PC-3 (cell line): ENCODE results near the gene PPP4R3B. TPM values are rescaled to one million over a fixed set of nuclear protein-coding genes. Genes with fewer than 3 reads are reported as not detected.

ENCODE experiments used
- ATAC-seq: fragments of 200-7000 bp; cut with Tn5 transposase; 2 replicates; pipeline ENCODE4 v1.9.1; 2020; ENCODE audit warnings: mild to moderate bottlenecking, moderate library complexity
- BruUV-seq: library from RNA; stranded (reverse); fragments of 400-500 nt; replicated peaks from 2 replicates; lab custom pipeline; 2021; lab: Mats Ljungman, UMichigan
- CTCF ChIA-PET: fragments of 300-600 bp; sonication (Branson Sonifier 250); formaldehyde crosslinking; loops from one replicate; lab custom pipeline; 2022; ENCODE audit warnings: antibody characterized with exemption; lab: Charles Lee
- POLR2A ChIA-PET: fragments of 300-600 bp; sonication (Branson Sonifier 250); formaldehyde crosslinking; loops from one replicate; lab custom pipeline; 2022; ENCODE audit warnings: antibody characterized with exemption; ENCODE audit not compliant: unreplicated experiment; lab: Charles Lee
- DNase-seq: peaks from one replicate; pipeline ENCODE4 v3.0.0-alpha.2; 2015
- H2AFZ ChIP-seq: fragments of 300-600 bp; sonication (generic); 2 replicates; pipeline ENCODE4 v1.6.0; 2016; ENCODE audit warnings: antibody characterized with exemption, low read length
- H3F3A ChIP-seq: fragments of 300-600 bp; sonication (generic); one replicate; pipeline ENCODE4 v1.6.0; 2017; ENCODE audit warnings: antibody characterized with exemption, low read length, control low read depth, mild to moderate bottlenecking; ENCODE audit not compliant: unreplicated experiment
- H3K27ac ChIP-seq: fragments of 300-600 bp; sonication (generic); 2 replicates; pipeline ENCODE4 v1.5.1; 2016; ENCODE audit warnings: mild to moderate bottlenecking, low read length
- H3K27me3 ChIP-seq: fragments of 300-600 bp; sonication (generic); 2 replicates; pipeline ENCODE4 v1.6.1; 2016; ENCODE audit warnings: low read length, mixed read lengths
- H3K36me3 ChIP-seq: fragments of 300-600 bp; sonication (generic); 2 replicates; pipeline ENCODE4 v1.6.1; 2016; ENCODE audit warnings: low read depth, mixed run types, low read length, mixed read lengths
- H3K4me1 ChIP-seq: fragments of 300-600 bp; sonication (generic); 2 replicates; pipeline ENCODE4 v1.5.1; 2016; ENCODE audit warnings: low read length; ENCODE audit not compliant: insufficient read depth
- H3K4me2 ChIP-seq: fragments of 300-600 bp; sonication (generic); 2 replicates; pipeline ENCODE4 v1.6.0; 2016; ENCODE audit warnings: low read length
- H3K4me3 ChIP-seq: fragments of 300-600 bp; sonication (generic); 2 replicates; pipeline ENCODE4 v1.5.1; 2016; ENCODE audit warnings: mild to moderate bottlenecking, low read length, mixed read lengths
- H3K79me2 ChIP-seq: fragments of 300-600 bp; sonication (generic); 2 replicates; pipeline ENCODE4 v1.6.1; 2017; ENCODE audit warnings: low read length, mixed read lengths
- H3K9ac ChIP-seq: fragments of 300-600 bp; sonication (generic); 2 replicates; pipeline ENCODE4 v1.6.0; 2016; ENCODE audit warnings: mild to moderate bottlenecking, low read length
- H3K9me2 ChIP-seq: fragments of 300-600 bp; sonication (generic); replicated peaks from 2 replicates; pipeline ENCODE4 v1.6.1; 2016; ENCODE audit warnings: mixed run types, low read length, mixed read lengths
- H3K9me3 ChIP-seq: fragments of 300-600 bp; sonication (generic); 2 replicates; pipeline ENCODE4 v1.6.1; 2016; ENCODE audit warnings: low read length, mixed read lengths
- H4K20me1 ChIP-seq: fragments of 300-600 bp; sonication (generic); 2 replicates; pipeline ENCODE4 v1.6.1; 2016; ENCODE audit warnings: low read length, mixed read lengths
- CTCF ChIP-seq: fragments of 300-600 bp; sonication (generic); conservative IDR thresholded peaks from 2 replicates; pipeline ENCODE4 v1.5.1; 2017; ENCODE audit warnings: antibody characterized with exemption, low read depth, mild to moderate bottlenecking, low read length
- EZH2 ChIP-seq: fragments of 300-600 bp; sonication (generic); IDR thresholded peaks from one replicate; pipeline ENCODE4 v1.6.1; 2017; ENCODE audit warnings: antibody characterized with exemption, mild to moderate bottlenecking, low read length; ENCODE audit not compliant: unreplicated experiment
- EZH2phosphoT487 ChIP-seq: fragments of 300-600 bp; sonication (generic); IDR thresholded peaks from 2 replicates; pipeline ENCODE4 v1.6.1; 2018; ENCODE audit warnings: mild to moderate bottlenecking, antibody characterized with exemption, low read length, borderline replicate concordance
- intact Hi-C: fragments of 100-400 bp; cut with micrococcal nuclease; formaldehyde crosslinking; loops from 2 replicates; pipeline ENCODE4 v1.9.0; 2023
- total RNA-seq: library from RNA; depleted of rRNA; stranded (reverse); fragments of >200 nt; gene quantifications from 2 replicates; pipeline ENCODE4 v1.2.3, GENCODE V29; 2014

The PPP4R3B gene
- total RNA-seq, 1 experiment from 2014 or later = 38.4 TPM

GRCh38 chr2:55618275-55619055 is 1.0 kb upstream of the PPP4R3B start:
- Histone ChIP-seq H4K20me1 (peaks cover 9% of the 10 kb centered on the region; the same call in 1 of the 2 replicates), H3K36me3 (peaks cover 10% of the 10 kb centered on the region; the same call in 1 of the 2 replicates), H3K9ac (peak overlapping the region; percentile 89), H3K4me3 (peak overlapping the region; percentile 94), H3K79me2 (peaks cover 82% of the 10 kb centered on the region), H2AFZ (peak overlapping the region; percentile 75), H3K4me1 (peaks cover 24% of the 10 kb centered on the region), H3K9me3 (no peaks in the 10 kb centered on the region), H3K27me3 (no peaks in the 10 kb centered on the region), H3K27ac (peak overlapping the region; percentile 32), H3K9me2 (no peaks in the 10 kb centered on the region), H3K4me2 (peak overlapping the region; percentile 85), H3F3A (no peaks in the 10 kb centered on the region)
- TSS peak; percentile 67 for BruUV-seq
- intact Hi-C loops = no loop called here
- POLR2A ChIA-PET = interaction anchor here (0.6 to 1.0 kb wide), 2 partner anchors 99 to 1046 kb away, joined by 3 to 4 read pairs; partner anchors contain the start of gene CFAP36
- CTCF ChIA-PET = no interaction called here
- DNase-seq = peak; percentile 64
- ATAC-seq = peak; percentile 19
- no peak for TF ChIP-seq EZH2phosphoT487
- TF ChIP-seq CTCF = no peak
- no peak for TF ChIP-seq EZH2

- Histone ChIP-seq H3K27ac (peak overlapping the region; percentile 32), H3F3A (no peaks in the 10 kb centered on the region), H3K9me3 (no peaks in the 10 kb centered on the region), H3K79me2 (peaks cover 87% of the 10 kb centered on the region), H3K36me3 (peaks cover 15% of the 10 kb centered on the region; the same call in 1 of the 2 replicates), H3K9ac (peak overlapping the region; percentile 89), H3K4me1 (peaks cover 24% of the 10 kb centered on the region), H3K9me2 (no peaks in the 10 kb centered on the region), H4K20me1 (peaks cover 9% of the 10 kb centered on the region; the same call in 1 of the 2 replicates), H2AFZ (peak overlapping the region; percentile 75), H3K4me2 (peak overlapping the region; percentile 85), H3K4me3 (peak overlapping the region; percentile 94), H3K27me3 (no peaks in the 10 kb centered on the region)
- DNase-seq (no peak), ATAC-seq (no peak)
- ChIA-PET CTCF (no interaction called here), POLR2A (interaction anchor here (0.6 to 1.0 kb wide), 2 partner anchors 98 to 1046 kb away, joined by 3 to 4 read pairs; partner anchors contain the start of gene CFAP36)
- intact Hi-C loops = no loop called here
- TF ChIP-seq CTCF = no peak
- TF ChIP-seq EZH2phosphoT487 = no peak
- no TSS peak for BruUV-seq
Observed at GRCh38 chr2:55618025-55618274, 528 bp upstream of the PPP4R3B start.
